Measurements from ENCODE around the gene CTTNBP2.

Gene CTTNBP2

GRCh38 chr7:117755136-117755535, 118.1 kb downstream of the CTTNBP2 start:
- no peak for DNase-seq
- TF ChIP-seq POLR2A (IDR thresholded peaks at IDR 0.05; ENCODE audit: low read length), result no peak
- no peak for TF ChIP-seq GATA1 (IDR thresholded peaks at IDR 0.05; ENCODE audit: low read depth, low read length)

GRCh38 chr7:117751775-117752174, 121.5 kb downstream of the CTTNBP2 start:
- DNase-seq, result no peak
- no peak for TF ChIP-seq GATA1 (IDR thresholded peaks at IDR 0.05; ENCODE audit: low read depth, low read length)

- TF ChIP-seq GATA1 (IDR thresholded peaks at IDR 0.05; ENCODE audit: low read depth, low read length), result no peak
- no peak for TF ChIP-seq POLR2A (IDR thresholded peaks at IDR 0.05; ENCODE audit: low read length)
- peak; percentile 19 to 29 for DNase-seq
Observed at GRCh38 chr7:117750612-117751563, 122.4 kb downstream of the CTTNBP2 start.

- TF ChIP-seq POLR2A (IDR thresholded peaks at IDR 0.05; ENCODE audit: low read length) (no peak), GATA1 (IDR thresholded peaks at IDR 0.05; ENCODE audit: low read depth, low read length) (no peak)
- DNase-seq, result no peak
Observed at GRCh38 chr7:117741962-117742361, 131.3 kb downstream of the CTTNBP2 start.

GRCh38 chr7:117739085-117739484, 134.2 kb downstream of the CTTNBP2 start:
- TF ChIP-seq GATA1 (IDR thresholded peaks at IDR 0.05; ENCODE audit: low read depth, low read length), result no peak
- TF ChIP-seq POLR2A (IDR thresholded peaks at IDR 0.05; ENCODE audit: low read length), result no peak
- no peak for DNase-seq

- TF ChIP-seq GATA1 (IDR thresholded peaks at IDR 0.05; ENCODE audit: low read depth, low read length) (no peak), POLR2A (IDR thresholded peaks at IDR 0.05; ENCODE audit: low read length) (no peak)
- DNase-seq, result no peak
Observed at GRCh38 chr7:117737926-117738325, 135.3 kb downstream of the CTTNBP2 start.

- TF ChIP-seq GATA1 (IDR thresholded peaks at IDR 0.05; ENCODE audit: low read depth, low read length) (no peak), POLR2A (IDR thresholded peaks at IDR 0.05; ENCODE audit: low read length) (no peak)
- peak; percentile 9 to 28 for DNase-seq
Observed at GRCh38 chr7:117731455-117731854, 141.8 kb downstream of the CTTNBP2 start.

GRCh38 chr7:117730390-117730789, 142.9 kb downstream of the CTTNBP2 start:
- TF ChIP-seq POLR2A (IDR thresholded peaks at IDR 0.05; ENCODE audit: low read length) (no peak), GATA1 (IDR thresholded peaks at IDR 0.05; ENCODE audit: low read depth, low read length) (no peak)
- DNase-seq, result no peak

GRCh38 chr7:117728890-117729624, 144.2 kb downstream of the CTTNBP2 start:
- no peak for DNase-seq
- no peak for TF ChIP-seq GATA1 (IDR thresholded peaks at IDR 0.05; ENCODE audit: low read depth, low read length)
- no peak for TF ChIP-seq POLR2A (IDR thresholded peaks at IDR 0.05; ENCODE audit: low read length)

- no peak for DNase-seq
- TF ChIP-seq GATA1 (IDR thresholded peaks at IDR 0.05; ENCODE audit: low read depth, low read length) (no peak), POLR2A (IDR thresholded peaks at IDR 0.05; ENCODE audit: low read length) (no peak)
Observed at GRCh38 chr7:117724898-117725297, 148.3 kb downstream of the CTTNBP2 start.

- no peak for TF ChIP-seq GATA1 (IDR thresholded peaks at IDR 0.05; ENCODE audit: low read depth, low read length)
- no peak for TF ChIP-seq POLR2A (IDR thresholded peaks at IDR 0.05; ENCODE audit: low read length)
- DNase-seq, result no peak
Observed at GRCh38 chr7:117719377-117719776, 153.9 kb downstream of the CTTNBP2 start.

- TF ChIP-seq GATA1 (IDR thresholded peaks at IDR 0.05; ENCODE audit: low read depth, low read length), result no peak
- no peak for TF ChIP-seq POLR2A (IDR thresholded peaks at IDR 0.05; ENCODE audit: low read length)
- no peak for DNase-seq
Observed at GRCh38 chr7:117718116-117718835, 155.0 kb downstream of the CTTNBP2 start.

GRCh38 chr7:117717357-117717756, 155.9 kb downstream of the CTTNBP2 start:
- no peak for DNase-seq
- TF ChIP-seq GATA1 (IDR thresholded peaks at IDR 0.05; ENCODE audit: low read depth, low read length), result no peak
- no peak for TF ChIP-seq POLR2A (IDR thresholded peaks at IDR 0.05; ENCODE audit: low read length)
